Non-pigmented ciliary epithelial cell (primary cell): ENCODE data around the gene FALEC.

ENCODE experiments used
- DNase-seq: peaks from one replicate; pipeline ENCODE4 v3.0.0-alpha.2; 2010; ENCODE audit warnings: low read depth

Gene FALEC

GRCh38 chr1:150515328-150516049 lies at the start of gene FALEC:
Gene FALEC (plus strand): TSS chr1:150515752.
- DNase-seq, result peak; percentile 69

GRCh38 chr1:150466964-150467363 lies 48.6 kb upstream of the FALEC start:
- DNase-seq, result no peak

- DNase-seq, result no peak
Measured at GRCh38 chr1:150469291-150469690, 46.3 kb upstream of the FALEC start.

GRCh38 chr1:150472601-150473200 lies 42.9 kb upstream of the FALEC start:
- DNase-seq, result no peak

- no peak for DNase-seq
Measured at GRCh38 chr1:150473659-150474058, 41.9 kb upstream of the FALEC start.

- DNase-seq, result no peak
Measured at GRCh38 chr1:150474869-150475268, 40.7 kb upstream of the FALEC start.

GRCh38 chr1:150476754-150477153 lies 38.8 kb upstream of the FALEC start:
- no peak for DNase-seq

GRCh38 chr1:150477320-150477719 lies 38.2 kb upstream of the FALEC start:
- DNase-seq, result no peak

GRCh38 chr1:150477733-150478132 lies 37.8 kb upstream of the FALEC start:
- peak; percentile 75 for DNase-seq

- DNase-seq, result no peak
Measured at GRCh38 chr1:150479370-150479769, 36.2 kb upstream of the FALEC start.

- DNase-seq, result no peak
Measured at GRCh38 chr1:150479927-150480352, 35.6 kb upstream of the FALEC start.

- no peak for DNase-seq
Measured at GRCh38 chr1:150484431-150484830, 31.1 kb upstream of the FALEC start.

- DNase-seq, result no peak
Measured at GRCh38 chr1:150484861-150485260, 30.7 kb upstream of the FALEC start.

GRCh38 chr1:150486966-150487762 lies 28.4 kb upstream of the FALEC start, which contains the start of gene TARS2:
Gene TARS2 (plus strand): TSS chr1:150487419. CDS start chr1:150487451, 32 bp downstream.
- peak; percentile 97 for DNase-seq

- no peak for DNase-seq
Measured at GRCh38 chr1:150487763-150488115, 27.8 kb upstream of the FALEC start.

GRCh38 chr1:150493175-150493574 lies 22.4 kb upstream of the FALEC start:
- DNase-seq, result no peak

GRCh38 chr1:150498342-150498741 lies 17.2 kb upstream of the FALEC start:
- no peak for DNase-seq

- no peak for DNase-seq
Measured at GRCh38 chr1:150505431-150505830, 10.1 kb upstream of the FALEC start.

GRCh38 chr1:150507912-150508864 lies 7.4 kb upstream of the FALEC start, which contains the start of gene ECM1:
Gene ECM1 (plus strand): TSS chr1:150508109. CDS start chr1:150508210, 101 bp downstream.
- DNase-seq, result no peak

- no peak for DNase-seq
Measured at GRCh38 chr1:150508982-150509381, 6.6 kb upstream of the FALEC start.

GRCh38 chr1:150511551-150511950 lies 4.0 kb upstream of the FALEC start:
- no peak for DNase-seq
